IPS-18a (cell line): Measurements from ENCODE around the gene LACTBL1.
"Not testable (repeated sequence)": the region's sequence is repeated elsewhere in the genome, so short reads cannot be mapped to it uniquely, and the experiment has no call there.

ENCODE experiments used
- H3K27ac ChIP-seq: one replicate; pipeline ENCODE4 v1.5.1; 2013; ENCODE audit warnings: low read length
- H3K27me3 ChIP-seq: one replicate; pipeline ENCODE4 v1.6.1; 2013; ENCODE audit warnings: mild to moderate bottlenecking, low read length; ENCODE audit not compliant: control insufficient read depth, insufficient read depth
- H3K36me3 ChIP-seq: one replicate; pipeline ENCODE4 v1.6.1; 2013; ENCODE audit warnings: low read depth, low read length; ENCODE audit not compliant: control insufficient read depth
- H3K4me1 ChIP-seq: one replicate; pipeline ENCODE4 v1.6.1; 2013; ENCODE audit warnings: low read depth, low read length; ENCODE audit not compliant: control insufficient read depth
- H3K4me3 ChIP-seq: one replicate; pipeline ENCODE4 v1.5.1; 2013; ENCODE audit warnings: low read length
- H3K9ac ChIP-seq: one replicate; pipeline ENCODE4 v1.6.1; 2013; ENCODE audit warnings: mild to moderate bottlenecking, low read length, moderate library complexity
- H3K9me3 ChIP-seq: one replicate; pipeline ENCODE4 v1.6.1; 2013; ENCODE audit warnings: low read depth, low read length; ENCODE audit not compliant: control insufficient read depth

LACTBL1 gene, protein sequence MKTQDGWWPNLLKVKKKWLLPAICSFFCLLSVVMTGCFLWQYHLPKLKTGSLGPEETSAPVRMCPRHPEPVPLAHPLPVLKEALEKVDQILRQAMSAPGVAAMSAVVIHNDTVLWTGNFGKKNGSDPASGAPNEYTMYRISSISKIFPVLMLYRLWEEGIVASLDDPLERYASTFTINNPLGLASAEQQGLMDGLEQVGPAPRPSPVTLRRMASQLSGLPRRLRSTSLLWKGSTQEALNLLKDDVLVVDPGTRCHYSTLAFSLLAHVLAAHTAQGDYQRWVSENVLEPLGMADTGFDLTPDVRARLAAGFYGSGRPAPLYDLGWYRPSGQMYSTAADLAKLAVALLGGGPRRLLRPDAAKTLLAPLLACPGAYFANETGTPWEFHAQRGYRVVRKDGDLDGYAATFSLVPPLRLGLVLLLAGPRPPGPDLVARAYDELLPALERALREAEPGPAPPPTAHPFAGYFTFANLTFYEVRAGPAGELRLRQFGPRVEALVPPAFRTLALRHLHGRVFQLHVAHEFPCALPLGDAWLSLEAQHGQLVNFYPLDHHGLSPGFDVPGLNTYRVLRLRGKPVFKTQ

DNA sequence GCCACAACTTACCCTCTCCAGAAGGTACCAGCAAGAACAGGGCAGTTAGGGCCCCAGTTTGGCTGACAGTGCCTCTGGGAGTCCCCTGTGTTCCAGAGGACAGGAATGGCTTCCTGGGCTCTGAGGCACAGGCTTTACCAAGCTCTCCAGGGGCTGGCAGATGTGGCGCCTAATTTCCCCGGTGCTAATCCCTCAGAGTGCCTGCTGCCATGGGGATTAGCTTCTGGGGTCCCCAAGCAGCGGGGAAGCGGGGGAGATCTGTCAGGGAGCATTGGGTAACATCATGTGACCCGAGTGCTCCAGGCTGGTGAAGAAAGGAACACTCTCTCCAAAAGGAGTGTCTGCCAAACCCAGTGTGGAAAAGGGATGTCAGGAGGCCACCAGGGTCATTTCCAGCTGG, at the start of gene LACTBL1:
LACTBL1 (minus strand) TSS at position 107 of the 400 bp plus-strand sequence. CDS start 550 bp downstream, outside the sequence.
- H3K9me3 ChIP-seq: no peaks in the 10 kb centered on the region
- H3K4me3 ChIP-seq: no peak within 1 kb of the TSS
- H3K27ac ChIP-seq: no peak within 1 kb of the TSS
- no peaks in the 10 kb centered on the region for H3K27me3 ChIP-seq
- no peaks in the 10 kb centered on the region for H3K36me3 ChIP-seq
- H3K9ac ChIP-seq: no peak within 1 kb of the TSS
- no peaks in the 10 kb centered on the region for H3K4me1 ChIP-seq

DNA sequence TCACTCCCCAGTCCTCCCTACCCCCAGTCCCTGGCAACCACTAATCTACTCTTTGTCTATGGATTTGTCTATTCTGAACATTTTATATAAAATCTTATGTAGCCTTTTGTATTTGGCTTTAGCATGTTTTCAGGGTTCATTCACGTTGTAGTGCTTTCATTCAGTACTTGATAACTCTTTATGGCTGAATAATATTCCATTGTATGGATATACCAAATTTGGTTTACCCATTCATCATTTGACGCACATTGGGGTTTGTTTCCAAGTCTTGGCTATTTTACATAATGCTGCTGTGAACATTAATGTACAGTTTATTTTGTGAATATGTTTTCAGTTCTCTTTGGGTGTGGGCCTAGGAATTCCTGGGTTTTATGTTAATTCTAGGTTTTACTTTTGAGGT, 49.2 kb upstream of the LACTBL1 start:
- Histone ChIP-seq H3K36me3 (no peaks in the 10 kb centered on the region), H3K9ac (no peak overlapping the region), H3K4me1 (peaks cover 4% of the 10 kb centered on the region), H3K27me3 (no peaks in the 10 kb centered on the region), H3K27ac (no peak overlapping the region), H3K9me3 (peaks cover 6% of the 10 kb centered on the region), H3K4me3 (peak overlapping the region; percentile 86)

DNA sequence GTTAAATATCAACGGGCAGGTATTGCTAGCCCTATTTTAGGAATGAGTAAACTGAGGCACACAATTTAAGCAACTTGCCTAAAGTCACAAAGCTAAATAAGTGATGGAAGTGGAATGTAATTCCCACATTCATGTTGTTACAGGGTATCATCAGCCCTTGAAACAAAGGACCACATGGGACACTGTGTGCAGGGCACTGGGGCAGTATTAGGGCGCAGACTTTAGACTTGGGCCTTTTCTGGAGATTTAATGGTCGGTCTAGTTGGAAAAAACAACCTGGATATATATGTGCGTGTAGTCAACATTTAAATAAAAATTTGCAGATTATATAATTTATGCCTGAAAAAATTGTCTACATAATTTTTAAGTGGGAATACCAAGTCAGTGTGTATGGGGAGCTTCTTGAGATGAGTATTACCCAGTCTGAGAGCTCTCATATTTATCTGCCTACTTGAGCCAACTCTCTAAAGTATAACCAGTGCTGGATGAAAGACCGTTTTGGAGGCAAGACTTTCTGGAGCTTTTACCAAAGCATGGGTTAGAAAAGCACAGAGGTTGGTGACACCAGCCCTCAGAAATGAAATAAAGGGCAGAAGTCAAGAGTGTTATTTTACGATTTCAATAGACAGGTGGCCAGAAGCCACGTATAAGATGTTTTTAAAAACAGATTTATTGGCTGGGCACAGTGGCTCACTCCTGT, 48.2 kb upstream of the LACTBL1 start:
- Histone ChIP-seq H3K4me1 (peaks cover 4% of the 10 kb centered on the region), H3K27me3 (no peaks in the 10 kb centered on the region), H3K36me3 (no peaks in the 10 kb centered on the region), H3K27ac (peak overlapping the region; percentile 50), H3K9ac (peak overlapping the region; percentile 91), H3K9me3 (peaks cover 6% of the 10 kb centered on the region), H3K4me3 (peak overlapping the region; percentile 86)

DNA sequence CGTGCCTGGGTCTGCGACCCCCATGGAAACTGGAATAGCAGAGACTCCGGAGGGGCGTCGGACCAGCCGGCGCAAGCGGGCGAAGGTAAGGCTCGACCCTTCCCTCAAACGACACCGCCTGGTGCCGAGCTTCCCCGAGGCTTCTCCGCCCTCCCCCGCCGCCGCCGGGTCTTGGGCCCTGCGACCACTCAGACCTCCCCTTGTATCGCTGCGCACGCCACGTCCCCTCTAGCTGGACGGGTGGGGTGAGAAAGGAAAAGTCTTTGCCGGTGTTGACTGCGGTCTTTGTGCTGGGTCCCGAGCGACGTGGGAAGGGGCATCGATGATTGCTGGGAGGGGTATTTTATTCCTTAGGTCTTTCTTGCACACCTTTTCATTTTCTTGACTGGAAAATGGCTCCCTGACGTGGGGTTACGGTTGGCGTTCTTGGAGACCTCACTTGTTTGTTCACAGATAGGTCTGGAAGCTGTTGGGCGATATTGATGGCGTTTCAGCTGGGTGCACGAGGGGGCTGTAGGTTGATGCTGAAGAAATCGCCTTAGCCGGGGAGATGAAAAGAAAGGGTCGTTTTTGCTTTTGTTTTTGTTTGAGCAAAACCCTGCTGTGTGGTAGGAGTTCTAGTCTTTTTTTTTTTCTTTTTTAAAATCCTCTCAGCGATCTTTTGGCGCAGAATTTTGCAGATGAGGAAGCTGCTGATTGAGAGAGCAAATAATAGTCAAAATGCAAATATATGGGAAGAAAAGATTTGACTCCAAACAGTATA, 47.4 kb upstream of the LACTBL1 start:
- Histone ChIP-seq H3K27me3 (no peaks in the 10 kb centered on the region), H3K9me3 (peaks cover 6% of the 10 kb centered on the region), H3K4me3 (peak overlapping the region; percentile 86), H3K4me1 (peaks cover 4% of the 10 kb centered on the region), H3K27ac (peak overlapping the region; percentile 50), H3K36me3 (no peaks in the 10 kb centered on the region), H3K9ac (peak overlapping the region; percentile 91)

DNA sequence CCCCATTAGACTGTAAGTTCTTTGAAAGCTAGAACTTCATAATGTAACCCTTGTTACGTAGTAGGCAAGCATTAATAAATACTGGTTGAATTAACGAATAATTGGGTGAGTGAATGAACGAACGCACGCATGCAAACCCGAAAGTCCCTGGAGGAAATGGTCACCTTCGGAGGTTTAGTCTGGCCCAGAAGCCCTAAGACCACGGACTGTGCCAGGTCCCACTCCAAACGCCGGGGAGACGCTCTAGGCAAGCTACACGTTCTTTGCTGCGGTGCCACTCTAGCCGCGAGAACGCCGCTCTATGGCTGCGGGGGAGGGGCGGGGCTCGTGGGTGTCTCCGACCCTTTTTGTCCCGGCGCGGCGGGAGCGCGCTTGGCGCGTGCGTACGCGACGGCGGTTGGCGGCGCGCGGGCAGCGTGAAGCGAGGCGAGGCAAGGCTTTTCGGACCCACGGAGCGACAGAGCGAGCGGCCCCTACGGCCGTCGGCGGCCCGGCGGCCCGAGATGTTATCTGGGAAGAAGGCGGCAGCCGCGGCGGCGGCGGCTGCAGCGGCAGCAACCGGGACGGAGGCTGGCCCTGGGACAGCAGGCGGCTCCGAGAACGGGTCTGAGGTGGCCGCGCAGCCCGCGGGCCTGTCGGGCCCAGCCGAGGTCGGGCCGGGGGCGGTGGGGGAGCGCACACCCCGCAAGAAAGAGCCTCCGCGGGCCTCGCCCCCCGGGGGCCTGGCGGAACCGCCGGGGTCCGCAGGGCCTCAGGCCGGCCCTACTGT, 46.6 kb upstream of the LACTBL1 start, which contains the start of gene KDM1A:
KDM1A (plus strand) TSS at position 375 of the 769 bp plus-strand sequence; CDS start at position 504, 129 bp downstream.
- H3K9ac ChIP-seq: peak within 1 kb of the TSS; percentile 91
- H3K27ac ChIP-seq: peak within 1 kb of the TSS; percentile 50
- peak within 1 kb of the TSS; percentile 86 for H3K4me3 ChIP-seq
- peaks cover 4% of the 10 kb centered on the region for H3K4me1 ChIP-seq
- H3K27me3 ChIP-seq: no peaks in the 10 kb centered on the region
- H3K9me3 ChIP-seq: peaks cover 6% of the 10 kb centered on the region
- H3K36me3 ChIP-seq: no peaks in the 10 kb centered on the region

DNA sequence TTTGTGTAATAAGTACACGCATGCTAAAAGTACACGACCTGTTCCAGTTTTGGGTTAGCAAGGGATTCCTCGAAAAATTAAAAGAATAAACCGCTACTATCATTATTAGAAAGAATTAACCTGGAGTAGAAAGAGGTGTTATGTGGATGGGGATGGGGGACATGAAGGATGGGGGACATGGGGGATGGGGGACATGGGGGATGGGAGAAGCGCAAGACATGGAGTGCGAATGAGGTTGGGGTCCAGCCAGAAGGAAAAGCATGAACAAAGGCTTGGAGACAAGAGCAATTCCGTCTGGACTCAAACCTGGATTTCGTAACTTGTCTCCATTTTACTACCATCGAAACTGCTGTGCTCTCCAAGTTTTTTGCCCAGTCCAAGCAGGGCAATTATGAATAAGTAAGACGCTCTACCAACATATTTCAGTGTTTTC, 46.0 kb upstream of the LACTBL1 start:
- Histone ChIP-seq H3K9me3 (peaks cover 6% of the 10 kb centered on the region), H3K4me3 (peak overlapping the region; percentile 86), H3K36me3 (no peaks in the 10 kb centered on the region), H3K27me3 (no peaks in the 10 kb centered on the region), H3K9ac (peak overlapping the region; percentile 91), H3K4me1 (peaks cover 9% of the 10 kb centered on the region), H3K27ac (peak overlapping the region; percentile 28)

DNA sequence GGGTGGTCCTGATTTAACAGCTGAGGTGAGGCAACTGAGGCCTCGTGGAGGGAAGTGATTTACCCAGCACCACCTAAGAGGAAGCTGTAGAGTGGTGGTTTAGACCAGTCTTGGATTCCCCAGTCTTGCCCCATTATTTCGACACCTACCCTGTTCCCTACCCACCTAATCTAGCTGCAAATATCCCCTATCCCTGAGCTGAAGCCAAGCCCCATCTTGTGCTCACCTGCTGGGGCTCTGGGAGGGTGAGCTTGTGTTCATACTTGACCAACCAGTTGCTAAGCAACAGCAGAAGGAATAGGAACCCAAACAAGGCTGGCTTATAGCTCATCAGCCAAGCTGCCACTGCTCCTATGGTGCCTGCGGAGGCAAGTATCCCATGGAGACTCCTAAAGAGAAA, 41.0 kb upstream of the LACTBL1 start:
- Histone ChIP-seq H3K27ac (peak overlapping the region; percentile 35), H3K4me1 (peaks cover 9% of the 10 kb centered on the region), H3K4me3 (no peak overlapping the region), H3K27me3 (no peaks in the 10 kb centered on the region), H3K36me3 (no peaks in the 10 kb centered on the region), H3K9me3 (no peaks in the 10 kb centered on the region), H3K9ac (no peak overlapping the region)

DNA sequence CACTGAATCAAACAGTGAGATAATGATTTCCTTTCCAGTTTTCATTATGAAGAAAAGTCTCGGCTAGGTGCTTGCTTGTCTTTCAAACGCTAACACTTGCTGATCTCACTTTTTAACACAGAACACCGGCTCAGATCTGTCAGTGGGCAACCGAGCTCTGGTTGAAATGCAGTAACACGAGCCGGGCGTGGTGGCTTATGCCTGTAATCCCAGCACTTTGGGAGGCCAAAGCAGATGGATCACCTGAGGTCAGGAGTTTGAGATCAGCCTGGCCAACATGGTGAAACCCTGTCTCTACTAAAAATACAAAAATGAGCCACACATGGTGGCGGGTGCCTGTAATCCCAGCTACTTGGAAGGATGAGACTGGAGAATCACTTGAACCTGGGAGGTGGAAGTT, 37.4 kb upstream of the LACTBL1 start:
- H3K27me3 ChIP-seq, H3K4me1 ChIP-seq, H3K4me3 ChIP-seq, H3K9me3 ChIP-seq, H3K36me3 ChIP-seq, H3K9ac ChIP-seq, H3K27ac ChIP-seq: not testable (repeated sequence)

DNA sequence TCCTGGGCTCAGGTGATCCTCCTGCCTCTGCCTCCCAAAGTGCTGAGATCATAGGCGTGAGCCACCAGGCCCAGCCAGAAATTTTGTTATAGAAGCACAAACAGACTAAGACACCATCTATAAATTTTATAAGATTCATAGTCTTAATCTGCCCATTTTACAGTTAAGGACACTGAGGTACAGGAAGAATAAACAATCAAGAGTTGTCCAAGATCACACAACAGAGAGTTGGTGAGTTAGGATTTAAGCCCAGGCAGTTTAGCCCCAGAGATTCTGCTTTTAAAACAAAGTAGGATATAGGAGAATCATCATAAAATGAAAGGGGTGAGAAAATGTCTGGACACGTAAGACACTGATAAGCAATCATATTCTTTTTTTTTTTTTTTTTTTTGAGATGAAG, 36.2 kb upstream of the LACTBL1 start:
- no peak overlapping the region for H3K4me3 ChIP-seq
- H3K27me3 ChIP-seq: no peaks in the 10 kb centered on the region
- H3K9ac ChIP-seq: no peak overlapping the region
- H3K4me1 ChIP-seq: peaks cover 1% of the 10 kb centered on the region
- H3K36me3 ChIP-seq: no peaks in the 10 kb centered on the region
- H3K27ac ChIP-seq: no peak overlapping the region
- H3K9me3 ChIP-seq: no peaks in the 10 kb centered on the region

DNA sequence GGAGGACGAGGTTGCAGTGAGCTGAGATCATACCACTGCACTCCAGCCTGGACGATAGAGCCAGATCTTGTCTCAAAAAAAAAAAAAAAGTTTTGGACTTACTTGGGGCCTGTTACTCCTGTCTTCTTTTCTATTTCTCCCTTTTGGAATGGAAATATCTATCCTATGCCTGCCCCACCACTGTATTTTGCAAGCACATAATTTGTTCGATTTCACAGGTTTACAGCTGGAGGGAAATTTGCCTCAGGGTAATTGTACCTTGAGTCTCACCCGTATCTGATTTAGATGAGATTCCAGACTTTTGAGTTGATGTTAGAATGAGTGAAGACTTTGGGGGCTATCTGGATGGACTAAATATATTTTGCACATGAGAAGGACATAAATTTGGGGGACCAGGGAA, 34.4 kb upstream of the LACTBL1 start:
- H3K27ac ChIP-seq: no peak overlapping the region
- no peaks in the 10 kb centered on the region for H3K9me3 ChIP-seq
- H3K4me3 ChIP-seq: no peak overlapping the region
- H3K4me1 ChIP-seq: no peaks in the 10 kb centered on the region
- no peaks in the 10 kb centered on the region for H3K36me3 ChIP-seq
- H3K9ac ChIP-seq: no peak overlapping the region
- H3K27me3 ChIP-seq: no peaks in the 10 kb centered on the region
